Measurements from ENCODE around the gene MEI1. TPM values are rescaled to one million over a fixed set of nuclear protein-coding genes. Genes with fewer than 3 reads are reported as not detected.

Gene MEI1
- total and polyA plus RNA-seq, 2 experiments from 2014 or later: 0.18 TPM; not detected in 1

- H3K27me3 ChIP-seq: no peaks in the 10 kb centered on the region
- H3K9me2 ChIP-seq (replicated peaks; ENCODE audit: insufficient read depth): no peaks in the 10 kb centered on the region
- H3K4me1 ChIP-seq (ENCODE audit: insufficient read depth): peaks cover 8% of the 10 kb centered on the region
- no peak overlapping the region for H2AFZ ChIP-seq
- H3K9me3 ChIP-seq (ENCODE audit: low read depth): no peaks in the 10 kb centered on the region
- no peak overlapping the region for H3K4me3 ChIP-seq
- no peaks in the 10 kb centered on the region for H4K20me1 ChIP-seq (ENCODE audit: insufficient read depth, poor library complexity, severe bottlenecking)
- H3K27ac ChIP-seq: no peak overlapping the region
- no peak for DNase-seq (ENCODE audit: low spot score)
- H3K36me3 ChIP-seq (replicated peaks; ENCODE audit: insufficient read depth, low read depth): no peaks in the 10 kb centered on the region
- TF ChIP-seq CTCF (IDR thresholded peaks at IDR 0.05; ENCODE audit: poor library complexity) (no peak), EZH2phosphoT487 (IDR thresholded peaks at IDR 0.05; ENCODE audit: low read depth, severe bottlenecking, unreplicated experiment) (no peak), EZH2 (IDR thresholded peaks at IDR 0.05; ENCODE audit: borderline replicate concordance) (no peak)
- peaks cover 65% of the 10 kb centered on the region for H3K79me2 ChIP-seq
- H3K4me2 ChIP-seq: no peak overlapping the region
Observed at GRCh38 chr22:41805639-41806038, 106.3 kb downstream of the MEI1 start.

GRCh38 chr22:41808400-41808799 lies 109.1 kb downstream of the MEI1 start:
- no peak overlapping the region for H2AFZ ChIP-seq
- TF ChIP-seq CTCF (IDR thresholded peaks at IDR 0.05; ENCODE audit: poor library complexity) (no peak), EZH2phosphoT487 (IDR thresholded peaks at IDR 0.05; ENCODE audit: low read depth, severe bottlenecking, unreplicated experiment) (no peak), EZH2 (IDR thresholded peaks at IDR 0.05; ENCODE audit: borderline replicate concordance) (no peak)
- no peak for DNase-seq (ENCODE audit: low spot score)
- no peaks in the 10 kb centered on the region for H3K9me3 ChIP-seq (ENCODE audit: low read depth)
- H4K20me1 ChIP-seq (ENCODE audit: insufficient read depth, poor library complexity, severe bottlenecking): no peaks in the 10 kb centered on the region
- no peak overlapping the region for H3K4me3 ChIP-seq
- H3K4me2 ChIP-seq: no peak overlapping the region
- 76% methylated on average over 6 of the region's 6 CpGs for WGBS (ENCODE audit: low lambda C conversion rate, missing lambda C conversion rate)
- H3K79me2 ChIP-seq: peaks cover 42% of the 10 kb centered on the region
- H3K36me3 ChIP-seq (replicated peaks; ENCODE audit: insufficient read depth, low read depth): no peaks in the 10 kb centered on the region
- no peaks in the 10 kb centered on the region for H3K9me2 ChIP-seq (replicated peaks; ENCODE audit: insufficient read depth)
- H3K27me3 ChIP-seq: no peaks in the 10 kb centered on the region
- no peaks in the 10 kb centered on the region for H3K4me1 ChIP-seq (ENCODE audit: insufficient read depth)
- H3K27ac ChIP-seq: no peak overlapping the region

GRCh38 chr22:41810022-41810421 lies 110.7 kb downstream of the MEI1 start:
- H3K79me2 ChIP-seq: peaks cover 26% of the 10 kb centered on the region
- no peak overlapping the region for H3K4me3 ChIP-seq
- 96% methylated on average over 12 of the region's 12 CpGs for WGBS (ENCODE audit: low lambda C conversion rate, missing lambda C conversion rate)
- DNase-seq (ENCODE audit: low spot score): no peak
- H3K9me2 ChIP-seq (replicated peaks; ENCODE audit: insufficient read depth): no peaks in the 10 kb centered on the region
- H3K9me3 ChIP-seq (ENCODE audit: low read depth): no peaks in the 10 kb centered on the region
- H4K20me1 ChIP-seq (ENCODE audit: insufficient read depth, poor library complexity, severe bottlenecking): no peaks in the 10 kb centered on the region
- no peak overlapping the region for H2AFZ ChIP-seq
- no peak overlapping the region for H3K27ac ChIP-seq
- no peaks in the 10 kb centered on the region for H3K36me3 ChIP-seq (replicated peaks; ENCODE audit: insufficient read depth, low read depth)
- H3K4me1 ChIP-seq (ENCODE audit: insufficient read depth): no peaks in the 10 kb centered on the region
- H3K27me3 ChIP-seq: no peaks in the 10 kb centered on the region
- no peak for TF ChIP-seq EZH2phosphoT487 (IDR thresholded peaks at IDR 0.05; ENCODE audit: low read depth, severe bottlenecking, unreplicated experiment)
- TF ChIP-seq CTCF (IDR thresholded peaks at IDR 0.05; ENCODE audit: poor library complexity): no peak
- no peak overlapping the region for H3K4me2 ChIP-seq
